HCT116 (cell line): Measurements from ENCODE around the gene KANK2.

Experiments used
- ZNF274 ChIP-seq: fragments of 200-500 bp; sonication (Bioruptor generic); IDR thresholded peaks from 2 replicates; pipeline ENCODE4 v1.6.1; 2014; ENCODE audit warnings: mild to moderate bottlenecking, low read depth, low read length, inconsistent platforms
- TF ChIP-seq, protein P1 (sequence below), 3 experiments: fragments of 200-600 bp in 1 of 3; sonication (generic) in 1 of 3; IDR thresholded peaks in 2 of 3; conservative IDR thresholded peaks in 1 of 3; 2 replicates each; pipeline ENCODE4 v1.5.1; 2012 to 2017; ENCODE audit warnings: low read depth in 2 of 3, low read length in 2 of 3, antibody characterized with exemption in 1 of 3, borderline replicate concordance in 1 of 3, control low read depth in 1 of 3, mild to moderate bottlenecking in 1 of 3, mixed read lengths in 1 of 3, mixed run types in 1 of 3, moderate library complexity in 1 of 3; ENCODE audit not compliant: insufficient read depth in 1 of 3

GRCh38 chr19:11166281-11167142 lies 30.8 kb downstream of the KANK2 start:
- TF ChIP-seq, protein P1, sequence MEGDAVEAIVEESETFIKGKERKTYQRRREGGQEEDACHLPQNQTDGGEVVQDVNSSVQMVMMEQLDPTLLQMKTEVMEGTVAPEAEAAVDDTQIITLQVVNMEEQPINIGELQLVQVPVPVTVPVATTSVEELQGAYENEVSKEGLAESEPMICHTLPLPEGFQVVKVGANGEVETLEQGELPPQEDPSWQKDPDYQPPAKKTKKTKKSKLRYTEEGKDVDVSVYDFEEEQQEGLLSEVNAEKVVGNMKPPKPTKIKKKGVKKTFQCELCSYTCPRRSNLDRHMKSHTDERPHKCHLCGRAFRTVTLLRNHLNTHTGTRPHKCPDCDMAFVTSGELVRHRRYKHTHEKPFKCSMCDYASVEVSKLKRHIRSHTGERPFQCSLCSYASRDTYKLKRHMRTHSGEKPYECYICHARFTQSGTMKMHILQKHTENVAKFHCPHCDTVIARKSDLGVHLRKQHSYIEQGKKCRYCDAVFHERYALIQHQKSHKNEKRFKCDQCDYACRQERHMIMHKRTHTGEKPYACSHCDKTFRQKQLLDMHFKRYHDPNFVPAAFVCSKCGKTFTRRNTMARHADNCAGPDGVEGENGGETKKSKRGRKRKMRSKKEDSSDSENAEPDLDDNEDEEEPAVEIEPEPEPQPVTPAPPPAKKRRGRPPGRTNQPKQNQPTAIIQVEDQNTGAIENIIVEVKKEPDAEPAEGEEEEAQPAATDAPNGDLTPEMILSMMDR (IDR thresholded peaks at IDR 0.05 in 2 of 3, conservative IDR thresholded peaks at IDR 0.05 in 1 of 3; ENCODE audit: borderline replicate concordance in 1 of 3, insufficient read depth in 1 of 3, low read depth in 2 of 3, low read length in 2 of 3): no peak
- TF ChIP-seq ZNF274: no peak
